Parathyroid adenoma (tissue), 2 donors: Measurements from ENCODE around the gene RRBP1.
"Not testable (repeated sequence)": the region's sequence is repeated elsewhere in the genome, so short reads cannot be mapped to it uniquely, and the experiment has no call there.

ENCODE experiments used
- H2AFZ ChIP-seq: fragments of 300-600 bp; sonication (generic); one replicate; pipeline ENCODE4 v1.7.0; 2017; ENCODE audit warnings: antibody characterized with exemption, mild to moderate bottlenecking
- H3K27ac ChIP-seq: fragments of 300-600 bp; sonication (generic); one replicate; pipeline ENCODE4 v1.7.0; 2017
- H3K27me3 ChIP-seq: fragments of 300-600 bp; sonication (generic); one replicate; pipeline ENCODE4 v1.7.0; 2017; ENCODE audit warnings: low read length; ENCODE audit not compliant: control insufficient read depth, insufficient read depth
- H3K36me3 ChIP-seq: fragments of 300-600 bp; sonication (generic); one replicate; pipeline ENCODE4 v1.7.0; 2017; ENCODE audit warnings: low read length; ENCODE audit not compliant: control insufficient read depth, insufficient read depth
- H3K4me1 ChIP-seq: fragments of 300-600 bp; sonication (generic); one replicate; pipeline ENCODE4 v1.7.0; 2017; ENCODE audit warnings: control low read depth
- H3K4me2 ChIP-seq: fragments of 300-600 bp; sonication (generic); one replicate; pipeline ENCODE4 v1.7.0; 2017; ENCODE audit warnings: low read length
- H3K4me3 ChIP-seq: fragments of 300-600 bp; sonication (generic); one replicate; pipeline ENCODE4 v1.7.0; 2017; ENCODE audit warnings: low read depth, low read length
- H3K79me2 ChIP-seq: fragments of 300-600 bp; sonication (generic); one replicate; pipeline ENCODE4 v1.7.0; 2017; ENCODE audit warnings: control low read depth
- H3K9ac ChIP-seq: fragments of 300-600 bp; sonication (generic); one replicate; pipeline ENCODE4 v1.7.0; 2017; ENCODE audit warnings: mild to moderate bottlenecking
- H3K9me3 ChIP-seq: fragments of 300-600 bp; sonication (generic); one replicate; pipeline ENCODE4 v1.7.0; 2017; ENCODE audit warnings: low read length; ENCODE audit not compliant: control insufficient read depth
- CTCF ChIP-seq: fragments of 300-600 bp; sonication (generic); IDR thresholded peaks from one replicate; pipeline ENCODE4 v1.7.0; 2017; ENCODE audit warnings: antibody characterized with exemption, mild to moderate bottlenecking
- donor health status: primary hyperparathyroidism.

RRBP1 gene

GRCh38 chr20:17661121-17661744 lies 20.8 kb downstream of the RRBP1 start:
- Histone ChIP-seq H3K27me3 (no peaks in the 10 kb centered on the region), H3K27ac (no peak overlapping the region), H3K79me2 (peaks cover 39% of the 10 kb centered on the region), H3K4me3 (no peak overlapping the region), H2AFZ (no peak overlapping the region), H3K4me2 (no peak overlapping the region), H3K9ac (no peak overlapping the region), H3K4me1 (peaks cover 15% of the 10 kb centered on the region), H3K36me3 (no peaks in the 10 kb centered on the region), H3K9me3 (no peaks in the 10 kb centered on the region)
- TF ChIP-seq CTCF: no peak

- Histone ChIP-seq H3K36me3 (no peaks in the 10 kb centered on the region), H3K4me1 (peaks cover 15% of the 10 kb centered on the region), H3K4me3 (no peak overlapping the region), H3K79me2 (peaks cover 39% of the 10 kb centered on the region), H3K4me2 (no peak overlapping the region), H3K9me3 (no peaks in the 10 kb centered on the region), H3K27ac (no peak overlapping the region), H3K9ac (no peak overlapping the region), H2AFZ (no peak overlapping the region), H3K27me3 (no peaks in the 10 kb centered on the region)
- TF ChIP-seq CTCF: no peak
Observed at GRCh38 chr20:17660667-17661066, 21.4 kb downstream of the RRBP1 start.

- no peaks in the 10 kb centered on the region for H3K9me3 ChIP-seq
- peaks cover 34% of the 10 kb centered on the region for H3K79me2 ChIP-seq
- no peak overlapping the region for H2AFZ ChIP-seq
- no peak overlapping the region for H3K4me2 ChIP-seq
- no peaks in the 10 kb centered on the region for H3K27me3 ChIP-seq
- peaks cover 15% of the 10 kb centered on the region for H3K4me1 ChIP-seq
- H3K27ac ChIP-seq: no peak overlapping the region
- H3K4me3 ChIP-seq: no peak overlapping the region
- H3K9ac ChIP-seq: no peak overlapping the region
- no peak for TF ChIP-seq CTCF
- H3K36me3 ChIP-seq: no peaks in the 10 kb centered on the region
Observed at GRCh38 chr20:17659801-17660200, 22.2 kb downstream of the RRBP1 start.

- H3K27me3 ChIP-seq, H3K9ac ChIP-seq, H3K9me3 ChIP-seq, H3K4me2 ChIP-seq, H3K4me3 ChIP-seq, H3K27ac ChIP-seq, H3K36me3 ChIP-seq, H2AFZ ChIP-seq: not testable (repeated sequence)
- Histone ChIP-seq H3K4me1 (peaks cover 15% of the 10 kb centered on the region), H3K79me2 (peaks cover 37% of the 10 kb centered on the region)
Observed at GRCh38 chr20:17659344-17659743, 22.7 kb downstream of the RRBP1 start.

GRCh38 chr20:17658648-17658993 lies 23.4 kb downstream of the RRBP1 start:
- H3K36me3 ChIP-seq: no peaks in the 10 kb centered on the region
- H3K9me3 ChIP-seq: no peaks in the 10 kb centered on the region
- H3K4me3 ChIP-seq: no peak overlapping the region
- no peak overlapping the region for H2AFZ ChIP-seq
- H3K27me3 ChIP-seq: no peaks in the 10 kb centered on the region
- TF ChIP-seq CTCF: no peak
- H3K79me2 ChIP-seq: peaks cover 38% of the 10 kb centered on the region
- H3K4me2 ChIP-seq: no peak overlapping the region
- no peak overlapping the region for H3K9ac ChIP-seq
- H3K4me1 ChIP-seq: peaks cover 12% of the 10 kb centered on the region
- no peak overlapping the region for H3K27ac ChIP-seq
